Cardiac fibroblast (primary cell): ENCODE results near the gene NAV3.
A peak's percentile ranks its signal among the peaks of the same experiment; 100 is the strongest.

Experiments used
- DNase-seq, 2 donors: peaks; one replicate each; pipeline versions ENCODE4 v3.0.0 to v3.0.0-alpha.2; 2010; ENCODE audit warnings: low read depth in 2 of 2
- H3K4me3 ChIP-seq, 2 donors: replicated peaks in 1 of 2; 1 replicate in 1 of 2; 2 replicates in 1 of 2; pipeline ENCODE4 v1.5.1; 2011; ENCODE audit warnings: low read depth in 2 of 2, low read length in 2 of 2, mild to moderate bottlenecking in 2 of 2, moderate library complexity in 1 of 2
- TF ChIP-seq, protein P1 (sequence below): IDR thresholded peaks from one replicate; pipeline ENCODE4 v1.5.1; 2011; ENCODE audit warnings: low read depth, mild to moderate bottlenecking, low read length, inconsistent platforms

The NAV3 gene

DNA sequence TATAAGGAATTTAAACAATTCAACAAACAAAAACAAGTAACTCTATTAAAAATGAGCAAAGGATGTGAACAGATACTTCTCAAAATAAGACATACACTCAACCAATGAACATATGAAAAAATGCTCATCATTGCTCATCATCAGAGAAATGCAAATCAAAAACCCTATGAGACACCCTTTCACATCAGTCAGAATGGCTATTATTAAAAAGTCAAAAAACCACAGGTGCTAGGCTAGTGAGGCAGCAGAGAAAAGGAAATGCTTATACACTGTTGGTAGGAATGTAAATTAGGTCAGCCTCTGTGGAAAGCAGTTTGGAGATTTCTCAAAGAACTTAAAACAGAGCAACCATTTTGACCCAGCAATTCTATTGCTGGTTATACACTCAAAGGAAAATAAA lies 52.0 kb downstream of the NAV3 start:
- no peak overlapping the region for H3K4me3 ChIP-seq
- DNase-seq, result no peak
- TF ChIP-seq, protein P1, sequence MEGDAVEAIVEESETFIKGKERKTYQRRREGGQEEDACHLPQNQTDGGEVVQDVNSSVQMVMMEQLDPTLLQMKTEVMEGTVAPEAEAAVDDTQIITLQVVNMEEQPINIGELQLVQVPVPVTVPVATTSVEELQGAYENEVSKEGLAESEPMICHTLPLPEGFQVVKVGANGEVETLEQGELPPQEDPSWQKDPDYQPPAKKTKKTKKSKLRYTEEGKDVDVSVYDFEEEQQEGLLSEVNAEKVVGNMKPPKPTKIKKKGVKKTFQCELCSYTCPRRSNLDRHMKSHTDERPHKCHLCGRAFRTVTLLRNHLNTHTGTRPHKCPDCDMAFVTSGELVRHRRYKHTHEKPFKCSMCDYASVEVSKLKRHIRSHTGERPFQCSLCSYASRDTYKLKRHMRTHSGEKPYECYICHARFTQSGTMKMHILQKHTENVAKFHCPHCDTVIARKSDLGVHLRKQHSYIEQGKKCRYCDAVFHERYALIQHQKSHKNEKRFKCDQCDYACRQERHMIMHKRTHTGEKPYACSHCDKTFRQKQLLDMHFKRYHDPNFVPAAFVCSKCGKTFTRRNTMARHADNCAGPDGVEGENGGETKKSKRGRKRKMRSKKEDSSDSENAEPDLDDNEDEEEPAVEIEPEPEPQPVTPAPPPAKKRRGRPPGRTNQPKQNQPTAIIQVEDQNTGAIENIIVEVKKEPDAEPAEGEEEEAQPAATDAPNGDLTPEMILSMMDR, result no peak

DNA sequence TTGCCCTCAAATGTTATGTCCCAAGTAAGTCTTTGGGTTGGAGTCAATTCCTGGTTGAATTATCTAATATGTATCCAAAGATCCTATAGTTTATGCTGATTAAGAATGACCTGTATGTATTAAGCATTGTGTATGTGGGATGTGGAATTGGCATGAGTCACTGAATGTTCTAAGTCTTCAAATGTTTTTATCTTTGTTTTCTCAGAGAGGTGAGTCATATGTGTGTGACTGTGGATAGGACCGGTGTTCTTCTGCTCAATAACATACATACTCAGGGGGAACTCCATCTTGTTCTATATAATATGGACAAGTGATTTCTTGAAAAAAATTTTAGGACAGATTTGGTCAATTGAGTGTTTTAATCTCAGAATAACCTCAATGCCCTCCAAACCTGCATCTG lies 57.9 kb downstream of the NAV3 start:
- DNase-seq, result peak; percentile 48 to 91
- TF ChIP-seq, protein P1, result no peak

DNA sequence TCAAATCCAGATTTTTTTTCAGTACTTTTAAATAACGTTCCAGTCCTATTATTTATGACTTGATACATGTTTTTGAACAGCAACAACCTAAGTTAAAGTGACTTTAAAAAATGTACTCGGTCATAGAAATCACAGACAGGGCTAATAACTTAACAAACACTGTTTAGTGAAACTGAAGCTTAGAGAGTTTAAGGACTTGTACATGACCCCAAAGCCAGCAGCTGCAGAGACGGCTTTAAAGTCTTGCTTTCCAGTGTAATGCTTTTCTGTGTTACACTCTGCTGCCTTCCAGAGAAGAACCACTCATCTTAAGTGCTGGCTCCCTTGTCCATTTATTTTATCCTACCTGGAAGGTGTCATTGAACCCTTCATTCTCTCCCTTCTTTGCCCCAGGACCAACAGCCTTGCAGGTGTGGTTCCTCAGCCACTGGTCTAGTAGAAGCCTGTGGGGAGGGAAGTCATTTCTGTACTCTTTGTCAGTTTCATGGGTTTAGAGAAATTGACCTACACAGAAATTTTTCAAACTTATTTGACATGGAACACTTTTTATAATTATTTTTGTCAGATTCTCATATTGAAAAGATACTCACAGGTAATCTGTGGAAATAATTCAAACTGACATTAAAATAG lies 60.9 kb downstream of the NAV3 start:
- DNase-seq, result no peak
- TF ChIP-seq, protein P1, result no peak
- H3K4me3 ChIP-seq, result no peak overlapping the region

More for the DNA sequence above, 57.9 kb downstream of the NAV3 start:
- H3K4me3 ChIP-seq, result no peak overlapping the region

DNA sequence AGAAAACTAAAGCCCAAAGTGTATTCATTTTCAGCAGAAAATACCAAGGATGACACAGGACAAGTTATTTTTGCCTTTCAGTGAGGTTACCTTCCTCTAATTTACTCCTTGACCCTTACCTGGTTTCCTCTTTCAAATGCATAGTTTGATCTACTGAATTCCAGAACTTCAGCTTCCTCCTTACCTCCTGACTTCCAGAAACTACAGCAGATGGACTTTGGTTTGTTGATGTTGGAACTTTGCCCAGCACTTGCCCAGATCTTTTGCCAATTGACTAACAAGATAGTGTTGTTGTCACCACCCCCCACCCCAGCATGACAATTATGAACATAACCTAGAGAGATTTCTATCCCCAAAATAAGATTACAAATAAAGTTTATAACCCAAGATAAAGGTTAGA lies 63.2 kb downstream of the NAV3 start:
- DNase-seq, result peak; percentile 34 to 46
- TF ChIP-seq, protein P1, result no peak

DNA sequence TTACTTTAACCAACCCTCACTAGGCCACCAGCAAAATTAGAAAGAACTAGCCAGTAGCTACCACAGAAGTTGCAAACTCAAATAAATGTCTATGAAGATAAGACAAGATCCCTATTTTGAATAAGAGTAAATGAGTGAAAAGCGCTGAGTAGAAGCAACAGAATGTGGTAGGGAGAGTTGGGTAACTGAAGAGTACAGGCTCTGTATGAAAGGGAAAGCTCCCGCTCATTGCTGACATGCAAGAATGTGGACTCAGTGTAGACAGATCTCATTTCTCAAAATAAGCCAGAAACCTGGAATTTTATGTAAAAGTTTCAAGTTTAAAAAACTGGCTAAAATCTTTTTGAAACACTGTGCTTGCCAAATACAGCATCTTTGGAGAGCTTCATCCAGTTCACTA lies 63.9 kb downstream of the NAV3 start:
- DNase-seq, result peak in 1 of 2 donors; percentile 4
- no peak overlapping the region for H3K4me3 ChIP-seq
- TF ChIP-seq, protein P1, result no peak

More for the DNA sequence above, 63.2 kb downstream of the NAV3 start:
- H3K4me3 ChIP-seq, result no peak overlapping the region

DNA sequence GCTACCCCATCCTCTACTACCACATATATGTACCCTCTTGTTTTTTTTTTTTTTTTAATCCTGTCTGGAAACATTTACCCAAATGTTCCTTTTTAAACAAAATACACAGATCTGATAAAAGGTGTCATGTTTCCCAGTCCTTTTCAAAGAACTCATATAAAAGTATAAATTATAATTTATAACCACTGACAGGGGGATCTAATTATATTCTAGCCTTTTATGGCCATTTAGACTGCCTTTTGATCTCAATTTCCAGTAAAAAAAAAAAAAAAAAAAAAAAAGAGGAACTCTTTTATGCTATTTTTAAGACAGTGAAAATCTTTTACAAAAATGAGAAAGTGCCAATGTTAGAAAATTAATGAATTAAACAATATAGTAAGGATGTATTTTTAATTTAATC lies 65.0 kb downstream of the NAV3 start:
- TF ChIP-seq, protein P1, result no peak
- no peak for DNase-seq
- no peak overlapping the region for H3K4me3 ChIP-seq

DNA sequence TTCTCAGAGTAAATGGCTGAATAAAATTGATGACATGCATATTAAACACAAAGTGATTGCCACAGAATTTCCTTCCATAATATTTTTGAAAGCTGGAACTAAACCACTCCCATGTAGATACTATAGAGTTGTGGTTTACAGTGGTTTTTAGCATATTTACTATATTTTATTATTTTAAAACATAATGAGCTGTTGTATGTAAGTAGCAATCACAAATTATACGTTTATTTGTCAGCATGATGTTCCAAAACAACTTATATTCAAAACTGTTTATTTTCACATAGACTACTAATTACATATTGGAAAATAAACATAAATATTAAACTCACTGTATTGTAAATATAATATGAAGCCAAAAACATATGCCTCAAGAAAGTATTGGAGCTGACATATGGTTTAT lies 77.2 kb downstream of the NAV3 start:
- TF ChIP-seq, protein P1, result no peak
- H3K4me3 ChIP-seq, result no peak overlapping the region
- no peak for DNase-seq
